HCT116 (cell line): ENCODE data around the gene WBP1. TPM values are rescaled to one million over a fixed set of nuclear protein-coding genes. Genes with fewer than 3 reads are reported as not detected.

Experiments
- ATAC-seq: fragments of 200-7000 bp; cut with Tn5 transposase; 2 replicates; pipeline ENCODE4 v1.9.1; 2020; ENCODE audit warnings: mild to moderate bottlenecking, moderate library complexity
- BruUV-seq: library from RNA; stranded (reverse); fragments of 400-500 nt; replicated peaks from 2 replicates; lab custom pipeline; 2021; lab: Mats Ljungman, UMichigan
- CTCF ChIA-PET: fragments of 300-600 bp; sonication (Branson Sonifier 250); formaldehyde crosslinking; loops from one replicate; lab custom pipeline; 2021; ENCODE audit warnings: antibody characterized with exemption; lab: Charles Lee
- POLR2A ChIA-PET: fragments of 300-600, 350-600 bp; sonication (Branson Sonifier 250); formaldehyde crosslinking; loops from one replicate; lab custom pipeline; 2021; ENCODE audit warnings: antibody characterized with exemption; lab: Charles Lee
- RAD21 ChIA-PET, 2 experiments: fragments of 300-600 bp; sonication (Branson Sonifier 250); formaldehyde crosslinking; loops; one replicate each; lab custom pipeline; 2023; ENCODE audit warnings: low total read pairs in 2 of 2; ENCODE audit not compliant: uncharacterized antibody in 2 of 2, unreplicated experiment in 2 of 2, low non-redundant PET in 1 of 2; lab: Charles Lee
- DNase-seq: peaks from one replicate; pipeline ENCODE4 v3.0.0-alpha.2; 2010; ENCODE audit warnings: low read depth, low spot score
- H2AFZ ChIP-seq: fragments of 200-600 bp; shearing (Covaris generic), sonication (generic); 2 replicates; pipeline ENCODE4 v1.6.1; 2017; ENCODE audit warnings: low read depth, mixed run types, mixed read lengths, antibody characterized with exemption, low read length; ENCODE audit not compliant: poor library complexity, severe bottlenecking
- H3K27ac ChIP-seq: 2 replicates; pipeline ENCODE4 v1.5.1; 2012; ENCODE audit warnings: low read depth, low read length
- H3K27me3 ChIP-seq: fragments of 200-600 bp; sonication (generic); 2 replicates; pipeline ENCODE4 v1.6.1; 2016; ENCODE audit warnings: mixed run types, low read length, mixed read lengths; ENCODE audit not compliant: insufficient read depth
- H3K36me3 ChIP-seq, 2 experiments: fragments of 200-500 bp in 1 of 2; fragments of 200-600 bp in 1 of 2; sonication (Bioruptor generic) in 1 of 2; sonication (generic) in 1 of 2; 2 replicates each; pipeline versions ENCODE4 v1.5.1 to v1.6.1; 2014 to 2016; ENCODE audit warnings: low read length in 2 of 2, inconsistent platforms in 1 of 2, mixed read lengths in 1 of 2, mixed run types in 1 of 2; ENCODE audit not compliant: insufficient read depth in 2 of 2, control insufficient read depth in 1 of 2
- H3K4me1 ChIP-seq, 2 experiments: fragments of 200-600 bp in 1 of 2; sonication (generic) in 1 of 2; 2 replicates each; pipeline versions ENCODE4 v1.5.1 to v1.6.1; 2012 to 2017; ENCODE audit warnings: low read length in 2 of 2, inconsistent platforms in 1 of 2, mild to moderate bottlenecking in 1 of 2, mixed read lengths in 1 of 2, mixed run types in 1 of 2, moderate library complexity in 1 of 2; ENCODE audit not compliant: insufficient read depth in 2 of 2, control insufficient read depth in 1 of 2
- H3K4me2 ChIP-seq: fragments of 200-600 bp; sonication (generic); 2 replicates; pipeline ENCODE4 v1.6.1; 2017; ENCODE audit warnings: mixed run types, low read length, mixed read lengths
- H3K4me3 ChIP-seq, 2 experiments: fragments of 200-600 bp in 1 of 2; sonication (generic) in 1 of 2; replicated peaks in 1 of 2; 2 replicates each; pipeline ENCODE4 v1.5.1; 2011 to 2016; ENCODE audit warnings: low read length in 2 of 2, control low read depth in 1 of 2, low read depth in 1 of 2, mild to moderate bottlenecking in 1 of 2, mixed read lengths in 1 of 2, mixed run types in 1 of 2
- H3K79me2 ChIP-seq: fragments of 200-600 bp; sonication (generic); 2 replicates; pipeline ENCODE4 v1.6.1; 2017; ENCODE audit warnings: mild to moderate bottlenecking, mixed run types, low read length, moderate library complexity, mixed read lengths; ENCODE audit not compliant: insufficient read depth
- H3K9ac ChIP-seq: fragments of 200-600 bp; sonication (generic); 2 replicates; pipeline ENCODE4 v1.6.1; 2016; ENCODE audit warnings: low read length, mixed read lengths
- H3K9me2 ChIP-seq: fragments of 200-600 bp; sonication (generic), shearing (Covaris generic); 2 replicates; pipeline ENCODE4 v1.6.1; 2017; ENCODE audit warnings: mixed run types, mild to moderate bottlenecking, moderate library complexity; ENCODE audit not compliant: insufficient read depth
- H3K9me3 ChIP-seq, 2 experiments: fragments of 200-500 bp in 1 of 2; fragments of 200-600 bp in 1 of 2; sonication (Bioruptor generic) in 1 of 2; sonication (generic) in 1 of 2; 2 replicates each; pipeline ENCODE4 v1.6.1; 2014 to 2017; ENCODE audit warnings: low read length in 2 of 2, mixed read lengths in 2 of 2, inconsistent platforms in 1 of 2, low read depth in 1 of 2, mild to moderate bottlenecking in 1 of 2, mixed run types in 1 of 2, moderate library complexity in 1 of 2; ENCODE audit not compliant: control insufficient read depth in 1 of 2, insufficient read depth in 1 of 2
- H4K20me1 ChIP-seq: fragments of 200-600 bp; sonication (generic), shearing (Covaris generic); 2 replicates; pipeline ENCODE4 v1.6.1; 2017; ENCODE audit warnings: mixed run types, mild to moderate bottlenecking, moderate library complexity; ENCODE audit not compliant: insufficient read depth
- CBX3 ChIP-seq: IDR thresholded peaks from 2 replicates; pipeline ENCODE4 v1.6.1; 2012; ENCODE audit warnings: low read depth
- CTCF ChIP-seq, 3 experiments: fragments of 200-600 bp in 1 of 3; sonication (generic) in 1 of 3; IDR thresholded peaks in 2 of 3; conservative IDR thresholded peaks in 1 of 3; 2 replicates each; pipeline ENCODE4 v1.5.1; 2012 to 2017; ENCODE audit warnings: low read depth in 2 of 3, low read length in 2 of 3, antibody characterized with exemption in 1 of 3, borderline replicate concordance in 1 of 3, control low read depth in 1 of 3, mild to moderate bottlenecking in 1 of 3, mixed read lengths in 1 of 3, mixed run types in 1 of 3, moderate library complexity in 1 of 3; ENCODE audit not compliant: insufficient read depth in 1 of 3
- FOSL1 ChIP-seq: IDR thresholded peaks from 2 replicates; pipeline ENCODE4 v1.6.1; 2012; ENCODE audit warnings: low read depth
- POLR2AphosphoS5 ChIP-seq: IDR thresholded peaks from 2 replicates; pipeline ENCODE4 v1.6.1; 2011; ENCODE audit warnings: mild to moderate bottlenecking, low read depth, low read length, moderate library complexity
- RAD21 ChIP-seq: IDR thresholded peaks from 2 replicates; pipeline ENCODE4 v1.6.1; 2012; ENCODE audit warnings: low read depth, mild to moderate bottlenecking
- ZFX ChIP-seq: fragments of 450-650 bp; IDR thresholded peaks from 2 replicates; pipeline ENCODE4 v1.6.1; 2017
- intact Hi-C: fragments of 100-400 bp; cut with micrococcal nuclease; formaldehyde crosslinking; loops from 2 replicates; pipeline ENCODE4 v1.10.0; 2022
- total RNA-seq: library from RNA; stranded (reverse); gene quantifications from one replicate; pipeline ENCODE4 v1.2.1, GENCODE V29; 2021; ENCODE audit not compliant: unreplicated experiment

WBP1 gene
- total RNA-seq, 1 experiment from 2014 or later, result 64.7 TPM

- no peak overlapping the region for H3K4me3 ChIP-seq
- TF ChIP-seq POLR2AphosphoS5, result no peak
- TF ChIP-seq CBX3, result no peak
- no peak for TF ChIP-seq RAD21
- no peak for TF ChIP-seq FOSL1
- no peak overlapping the region for H3K4me2 ChIP-seq
- ATAC-seq (no peak), DNase-seq (no peak)
- POLR2A ChIA-PET, result interaction anchor here (1.0 to 1.1 kb wide), 2 partner anchors 16 to 26 kb away, joined by 3 read pairs; partner anchors contain the start of gene WBP1
- no TSS peak for BruUV-seq
- H3K9ac ChIP-seq, result no peak overlapping the region
- intact Hi-C loops, result no loop called here
- H3K27ac ChIP-seq, result no peak overlapping the region
- peaks cover 13 to 17% of the 10 kb centered on the region in 2 experiments; a peak in 2 of 4 replicates for H3K36me3 ChIP-seq
- CTCF ChIA-PET, result interaction anchor here (1.0 to 1.8 kb wide), 3 partner anchors 9 to 139 kb away, joined by 3 to 6 read pairs (median 3); partner anchors contain the start of genes CCDC142, TTC31 and WBP1
- peaks cover 10% of the 10 kb centered on the region for H3K79me2 ChIP-seq
- no peaks in the 10 kb centered on the region for H3K9me3 ChIP-seq
- RAD21 ChIA-PET, result no interaction called here
- no peaks in the 10 kb centered on the region for H4K20me1 ChIP-seq
- peaks cover 12 to 18% of the 10 kb centered on the region in 2 experiments; a peak in 3 of 4 replicates for H3K4me1 ChIP-seq
- no peaks in the 10 kb centered on the region for H3K9me2 ChIP-seq
- no peaks in the 10 kb centered on the region for H3K27me3 ChIP-seq
- H2AFZ ChIP-seq, result no peak overlapping the region
Measured at GRCh38 chr2:74474481-74474880, 16.2 kb downstream of the WBP1 start.

- no peak overlapping the region for H2AFZ ChIP-seq
- peaks cover 12 to 18% of the 10 kb centered on the region in 2 experiments; a peak in 3 of 4 replicates for H3K4me1 ChIP-seq
- no peak for ATAC-seq
- no peak overlapping the region for H3K27ac ChIP-seq
- H3K9me2 ChIP-seq, result no peaks in the 10 kb centered on the region
- H4K20me1 ChIP-seq, result no peaks in the 10 kb centered on the region
- RAD21 ChIA-PET, result no interaction called here
- H3K4me3 ChIP-seq, result no peak overlapping the region
- intact Hi-C loops, result no loop called here
- BruUV-seq, result no TSS peak
- no peak overlapping the region for H3K4me2 ChIP-seq
- H3K36me3 ChIP-seq, result peaks cover 15 to 17% of the 10 kb centered on the region in 2 experiments; a peak in 3 of 4 replicates
- peaks cover 10% of the 10 kb centered on the region for H3K79me2 ChIP-seq
- H3K9me3 ChIP-seq, result no peaks in the 10 kb centered on the region
- CTCF ChIA-PET, result interaction anchor here (1.0 to 1.8 kb wide), 3 partner anchors 8 to 140 kb away, joined by 3 to 6 read pairs (median 3); partner anchors contain the start of genes CCDC142, TTC31 and WBP1
- POLR2A ChIA-PET, result interaction anchor here (1.0 to 1.1 kb wide), 2 partner anchors 17 to 26 kb away, joined by 3 read pairs; partner anchors contain the start of gene WBP1
- TF ChIP-seq RAD21, result peak; percentile 33
- no peak for TF ChIP-seq POLR2AphosphoS5
- no peak for TF ChIP-seq ZFX
- peak in 2 of 3 experiments; percentile 57 to 58; a peak in 4 of 6 replicates for TF ChIP-seq CTCF (IDR thresholded peaks at IDR 0.05 in 2 of 3, conservative IDR thresholded peaks at IDR 0.05 in 1 of 3; ENCODE audit: borderline replicate concordance in 1 of 3, insufficient read depth in 1 of 3, low read depth in 2 of 3, low read length in 2 of 3)
- no peaks in the 10 kb centered on the region for H3K27me3 ChIP-seq
- no peak overlapping the region for H3K9ac ChIP-seq
- DNase-seq, result no peak
Measured at GRCh38 chr2:74474899-74475298, 16.7 kb downstream of the WBP1 start.
